Kidney epithelial cell (primary cell): ENCODE results near the gene TNFRSF4. TPM values are rescaled to one million over a fixed set of nuclear protein-coding genes. Genes with fewer than 3 reads are reported as not detected.
"Not testable (repeated sequence)": the region's sequence is repeated elsewhere in the genome, so short reads cannot be mapped to it uniquely, and the experiment has no call there.

Source experiments
- DNase-seq: peaks from one replicate; pipeline ENCODE4 v3.0.0-alpha.2; 2010; ENCODE audit warnings: low read depth
- H3K27me3 ChIP-seq: 2 replicates; pipeline ENCODE4 v1.6.0; 2011; ENCODE audit warnings: low read length; ENCODE audit not compliant: control insufficient read depth, insufficient read depth
- H3K36me3 ChIP-seq: 2 replicates; pipeline ENCODE4 v1.5.1; 2011; ENCODE audit warnings: low read length; ENCODE audit not compliant: control insufficient read depth, insufficient read depth
- H3K4me3 ChIP-seq: 2 replicates; pipeline ENCODE4 v1.5.1; 2011; ENCODE audit warnings: low read depth, mild to moderate bottlenecking, control low read depth, low read length
- total RNA-seq: library from RNA; depleted of rRNA; stranded (reverse); fragments of >200 nt; gene quantifications from 2 replicates; pipeline ENCODE4 v1.2.3, GENCODE V29; 2015
- TF ChIP-seq, protein P1 (sequence below): IDR thresholded peaks from 2 replicates; pipeline ENCODE4 v1.5.1; 2011; ENCODE audit warnings: mild to moderate bottlenecking, moderate library complexity, low read length, control low read depth, inconsistent platforms; ENCODE audit not compliant: insufficient read depth, poor library complexity, severe bottlenecking

Gene TNFRSF4
- total RNA-seq, 1 donor from 2014 or later: 0.25 TPM

DNA sequence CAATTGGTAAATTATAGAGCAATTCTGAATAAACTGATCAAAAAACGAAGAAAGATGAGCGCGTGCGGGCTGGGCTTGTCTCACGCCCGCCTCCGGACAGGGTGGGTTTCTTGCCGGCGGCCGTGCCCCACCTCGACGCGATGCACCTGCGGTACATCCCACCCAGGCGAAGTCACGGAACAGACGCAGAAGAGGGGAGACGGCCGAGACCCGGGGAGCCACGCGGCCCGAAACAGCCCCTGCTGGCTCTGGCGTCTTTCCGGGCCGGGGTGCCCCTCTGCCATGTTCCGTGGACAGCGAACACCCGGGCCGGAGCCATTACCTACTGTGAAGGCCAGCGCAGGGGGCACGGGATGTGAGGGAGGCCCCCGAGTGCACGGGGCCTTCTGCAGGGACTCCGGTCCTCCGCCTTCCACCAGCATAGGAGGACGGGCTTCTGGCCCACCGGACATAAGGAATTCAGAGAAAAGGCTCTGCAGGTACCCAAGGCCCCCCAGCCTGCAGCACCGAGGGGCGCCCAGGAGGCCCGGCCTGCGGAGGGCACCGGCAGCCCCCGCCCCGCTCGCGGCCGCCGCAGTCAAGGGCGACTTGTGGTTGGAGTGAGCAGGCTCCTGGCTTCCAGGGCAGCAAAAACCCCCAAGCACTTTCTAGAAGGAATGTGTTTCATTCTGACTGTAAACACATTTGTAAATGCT lies 40.2 kb upstream of the TNFRSF4 start:
- TF ChIP-seq, protein P1, sequence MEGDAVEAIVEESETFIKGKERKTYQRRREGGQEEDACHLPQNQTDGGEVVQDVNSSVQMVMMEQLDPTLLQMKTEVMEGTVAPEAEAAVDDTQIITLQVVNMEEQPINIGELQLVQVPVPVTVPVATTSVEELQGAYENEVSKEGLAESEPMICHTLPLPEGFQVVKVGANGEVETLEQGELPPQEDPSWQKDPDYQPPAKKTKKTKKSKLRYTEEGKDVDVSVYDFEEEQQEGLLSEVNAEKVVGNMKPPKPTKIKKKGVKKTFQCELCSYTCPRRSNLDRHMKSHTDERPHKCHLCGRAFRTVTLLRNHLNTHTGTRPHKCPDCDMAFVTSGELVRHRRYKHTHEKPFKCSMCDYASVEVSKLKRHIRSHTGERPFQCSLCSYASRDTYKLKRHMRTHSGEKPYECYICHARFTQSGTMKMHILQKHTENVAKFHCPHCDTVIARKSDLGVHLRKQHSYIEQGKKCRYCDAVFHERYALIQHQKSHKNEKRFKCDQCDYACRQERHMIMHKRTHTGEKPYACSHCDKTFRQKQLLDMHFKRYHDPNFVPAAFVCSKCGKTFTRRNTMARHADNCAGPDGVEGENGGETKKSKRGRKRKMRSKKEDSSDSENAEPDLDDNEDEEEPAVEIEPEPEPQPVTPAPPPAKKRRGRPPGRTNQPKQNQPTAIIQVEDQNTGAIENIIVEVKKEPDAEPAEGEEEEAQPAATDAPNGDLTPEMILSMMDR: no peak
- H3K27me3 ChIP-seq: no peaks in the 10 kb centered on the region
- DNase-seq: no peak
- peaks cover 1% of the 10 kb centered on the region for H3K36me3 ChIP-seq
- H3K4me3 ChIP-seq: no peak overlapping the region

DNA sequence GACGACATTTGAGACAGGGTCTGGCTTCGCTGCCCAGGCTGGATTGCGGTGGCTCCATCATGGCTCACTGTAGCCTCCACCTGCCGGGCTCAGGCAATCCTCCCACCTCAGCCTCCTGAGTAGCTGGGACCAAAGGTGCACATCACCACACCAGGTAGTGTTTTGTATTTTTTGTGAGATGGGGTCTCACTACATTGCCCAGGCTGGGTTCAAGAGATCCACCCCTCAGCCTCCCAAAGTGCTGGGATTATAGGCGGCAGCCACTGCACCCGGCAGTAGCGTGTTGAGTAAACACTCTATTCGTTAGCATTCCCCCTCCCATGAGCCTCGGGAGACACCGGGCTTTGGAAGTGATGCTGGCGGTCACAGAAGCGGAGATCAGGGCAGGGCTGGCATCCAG lies 39.4 kb upstream of the TNFRSF4 start:
- DNase-seq: no peak
- no peaks in the 10 kb centered on the region for H3K36me3 ChIP-seq
- TF ChIP-seq, protein P1: no peak
- H3K27me3 ChIP-seq: no peaks in the 10 kb centered on the region
- no peak overlapping the region for H3K4me3 ChIP-seq

DNA sequence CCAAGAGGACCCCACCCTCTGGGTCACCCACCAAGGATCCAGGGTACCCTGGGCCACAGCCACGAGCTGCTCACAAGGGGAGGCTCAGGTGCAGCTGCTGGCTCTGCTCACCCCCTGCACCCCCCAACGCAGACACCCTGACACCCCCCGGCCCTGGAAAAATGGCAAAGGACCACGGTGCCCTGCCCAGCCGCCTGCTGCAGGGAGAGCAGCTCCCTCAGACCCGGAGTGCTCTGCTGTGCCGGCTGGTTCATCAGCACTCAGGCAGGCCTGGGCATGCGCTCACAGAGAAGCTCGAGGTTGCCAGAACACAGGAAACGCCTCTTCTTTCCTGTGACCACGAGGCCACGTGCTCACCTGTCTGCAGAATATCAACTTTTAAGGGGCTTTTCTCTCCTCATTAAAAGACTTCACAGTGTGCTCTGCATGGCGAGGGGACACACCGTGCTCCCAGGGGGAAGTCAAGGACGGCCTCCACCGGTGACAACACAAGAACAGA lies 36.9 kb upstream of the TNFRSF4 start:
- Histone ChIP-seq H3K4me3 (no peak overlapping the region), H3K36me3 (no peaks in the 10 kb centered on the region), H3K27me3 (peaks cover 18% of the 10 kb centered on the region)
- DNase-seq: no peak
- TF ChIP-seq, protein P1: no peak

DNA sequence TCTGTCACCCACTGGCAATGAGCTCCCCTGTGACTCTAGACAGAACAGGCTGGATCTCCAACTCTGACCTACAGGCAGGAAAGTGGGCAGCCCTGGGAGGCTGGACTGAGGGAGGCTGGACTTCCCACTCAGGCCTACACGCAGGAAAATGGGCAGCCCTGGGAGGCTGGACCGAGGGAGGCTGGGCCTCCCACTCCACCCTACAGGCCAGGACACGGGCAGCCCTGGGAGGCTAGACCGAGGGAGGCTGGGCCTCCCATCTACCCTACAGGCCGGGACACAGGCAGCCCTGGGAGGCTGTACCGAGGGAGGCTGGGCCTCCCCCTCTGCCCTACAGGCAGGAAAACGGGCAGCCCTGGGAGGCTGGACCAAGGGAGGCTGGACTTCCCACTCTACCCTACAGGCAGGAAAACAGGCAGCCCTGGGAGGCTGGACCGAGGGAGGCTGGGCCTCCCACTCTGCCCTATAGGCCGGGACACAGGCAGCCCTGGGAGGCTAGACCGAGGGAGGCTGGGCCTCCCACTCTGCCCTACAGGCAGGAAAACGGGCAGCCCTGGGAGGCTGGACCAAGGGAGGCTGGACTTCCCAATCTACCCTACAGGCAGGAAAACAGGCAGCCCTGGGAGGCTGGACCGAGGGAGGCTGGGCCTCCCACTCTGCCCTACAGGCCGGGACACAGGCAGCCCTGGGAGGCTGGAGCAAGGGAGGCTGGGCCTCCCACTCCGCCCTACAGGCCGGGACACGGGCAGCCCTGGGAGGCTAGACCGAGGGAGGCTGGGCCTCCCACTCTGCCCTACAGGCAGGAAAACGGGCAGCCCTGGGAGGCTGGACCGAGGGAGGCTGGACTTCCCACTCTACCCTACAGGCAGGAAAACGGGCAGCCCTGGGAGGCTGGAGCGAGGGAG lies 34.3 kb upstream of the TNFRSF4 start:
- not testable (repeated sequence) for H3K4me3 ChIP-seq, DNase-seq, H3K36me3 ChIP-seq
- peaks cover 37% of the 10 kb centered on the region for H3K27me3 ChIP-seq

DNA sequence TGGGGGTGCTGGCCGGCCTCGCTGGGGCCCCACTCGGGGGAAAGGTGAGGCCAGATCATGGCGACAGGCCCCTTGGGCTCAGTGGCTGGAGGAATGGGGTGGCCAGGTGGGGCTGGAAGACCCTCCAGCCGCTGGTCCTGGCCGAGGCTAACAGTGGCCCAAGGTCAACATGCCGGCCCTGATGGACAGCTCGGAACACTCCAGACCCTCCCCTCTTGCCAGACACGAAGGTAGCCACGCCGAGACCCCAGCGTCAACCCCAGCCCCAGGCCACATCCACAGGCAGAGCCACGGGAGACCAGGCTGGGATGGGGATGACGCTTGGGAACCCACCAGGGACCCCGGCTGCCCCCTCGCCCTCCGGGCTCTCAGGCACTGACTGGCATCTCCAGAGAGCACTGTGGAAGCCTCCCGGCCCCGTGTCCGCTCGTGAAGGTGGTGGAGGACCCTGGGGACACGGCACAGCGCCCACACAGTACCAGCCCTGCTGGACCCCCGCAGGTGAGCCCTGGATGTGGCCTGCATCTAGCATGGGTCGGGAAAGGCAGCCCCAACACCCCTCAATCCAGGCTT lies 33.5 kb upstream of the TNFRSF4 start:
- no peak overlapping the region for H3K4me3 ChIP-seq

More for the DNA sequence above, 33.5 kb upstream of the TNFRSF4 start:
- TF ChIP-seq, protein P1: no peak
- Histone ChIP-seq H3K36me3 (no peaks in the 10 kb centered on the region), H3K27me3 (peaks cover 42% of the 10 kb centered on the region)
- DNase-seq: no peak
